Neural crest cell (in vitro differentiated cells): ENCODE data around the gene MRPL34. TPM values are rescaled to one million over a fixed set of nuclear protein-coding genes. Genes with fewer than 3 reads are reported as not detected.

Source experiments
- DNase-seq: peaks from one replicate; pipeline ENCODE4 v3.0.0; 2021; ENCODE audit warnings: low read depth, mixed read lengths, low spot score
- H3K27ac Mint-ChIP-seq: one replicate; pipeline ENCODE4 v1.8.0; 2021; ENCODE audit warnings: mild to moderate bottlenecking, mixed read lengths; ENCODE audit not compliant: unreplicated experiment
- H3K27me3 Mint-ChIP-seq: 2 replicates; pipeline ENCODE4 v1.8.0; 2021; ENCODE audit warnings: low read depth, mild to moderate bottlenecking, mixed read lengths
- H3K36me3 Mint-ChIP-seq: 2 replicates; pipeline ENCODE4 v1.8.0; 2021; ENCODE audit warnings: low read depth, mild to moderate bottlenecking, mixed read lengths
- H3K4me1 Mint-ChIP-seq: 2 replicates; pipeline ENCODE4 v1.8.0; 2021; ENCODE audit warnings: mixed read lengths
- H3K4me3 Mint-ChIP-seq: one replicate; pipeline ENCODE4 v1.8.0; 2021; ENCODE audit warnings: mild to moderate bottlenecking, mixed read lengths
- H3K9me3 Mint-ChIP-seq: 2 replicates; pipeline ENCODE4 v1.8.0; 2021; ENCODE audit warnings: mixed read lengths
- CTCF ChIP-seq: fragments of 200-600 bp; sonication (generic); conservative IDR thresholded peaks from 2 replicates; pipeline ENCODE4 v1.5.0; 2021; ENCODE audit warnings: antibody characterized with exemption, mild to moderate bottlenecking
- total RNA-seq: library from RNA; stranded (reverse); gene quantifications from 2 replicates; pipeline ENCODE4 v1.2.1, GENCODE V29; 2021

MRPL34 gene
- total RNA-seq, 1 donor from 2014 or later, result 74.2 TPM

- Mint-ChIP-seq H3K27ac (peak within 1 kb of the TSS; percentile 73), H3K9me3 (no peaks in the 10 kb centered on the region), H3K4me1 (peaks cover 47% of the 10 kb centered on the region), H3K4me3 (peak within 1 kb of the TSS; percentile 97), H3K27me3 (peaks cover 3% of the 10 kb centered on the region), H3K36me3 (no peaks in the 10 kb centered on the region)
- no peak for TF ChIP-seq CTCF
- peak; percentile 96 for DNase-seq
Observed at GRCh38 chr19:17309198-17309964, 3.7 kb downstream of the MRPL34 start, which contains the start of gene DDA1. DDA1 (plus strand) TSS chr19:17309563; CDS start chr19:17309655, 92 bp downstream.

DNA sequence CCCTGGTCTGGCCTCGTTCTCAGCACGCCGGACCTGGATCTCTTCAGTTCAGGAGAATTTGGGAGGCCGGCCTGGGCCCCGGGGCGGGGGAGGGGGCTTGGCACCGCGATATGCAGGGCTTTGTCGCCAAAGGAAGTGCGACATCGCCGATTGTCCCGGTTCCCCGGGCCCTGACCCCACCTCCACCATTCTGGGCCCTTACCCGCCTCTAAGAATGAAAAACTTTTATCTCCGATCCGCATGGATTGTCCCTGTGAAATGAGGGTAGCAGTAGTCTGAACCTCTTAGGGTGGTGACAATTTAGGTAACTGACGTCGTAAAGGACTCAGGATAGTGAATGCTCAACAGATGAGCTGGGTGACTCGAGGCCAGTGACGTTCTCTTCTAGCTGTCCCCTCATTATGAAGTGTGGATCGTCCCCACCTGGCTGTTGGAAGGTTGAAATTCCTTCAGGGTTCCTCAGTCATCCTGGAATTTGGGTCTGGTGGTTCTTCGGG lies 4.3 kb downstream of the MRPL34 start:
- Mint-ChIP-seq H3K27me3 (peaks cover 3% of the 10 kb centered on the region), H3K27ac (peak overlapping the region; percentile 63), H3K4me1 (peaks cover 43% of the 10 kb centered on the region), H3K9me3 (no peaks in the 10 kb centered on the region), H3K4me3 (peak overlapping the region; percentile 97), H3K36me3 (no peaks in the 10 kb centered on the region)
- no peak for TF ChIP-seq CTCF
- DNase-seq, result no peak

DNA sequence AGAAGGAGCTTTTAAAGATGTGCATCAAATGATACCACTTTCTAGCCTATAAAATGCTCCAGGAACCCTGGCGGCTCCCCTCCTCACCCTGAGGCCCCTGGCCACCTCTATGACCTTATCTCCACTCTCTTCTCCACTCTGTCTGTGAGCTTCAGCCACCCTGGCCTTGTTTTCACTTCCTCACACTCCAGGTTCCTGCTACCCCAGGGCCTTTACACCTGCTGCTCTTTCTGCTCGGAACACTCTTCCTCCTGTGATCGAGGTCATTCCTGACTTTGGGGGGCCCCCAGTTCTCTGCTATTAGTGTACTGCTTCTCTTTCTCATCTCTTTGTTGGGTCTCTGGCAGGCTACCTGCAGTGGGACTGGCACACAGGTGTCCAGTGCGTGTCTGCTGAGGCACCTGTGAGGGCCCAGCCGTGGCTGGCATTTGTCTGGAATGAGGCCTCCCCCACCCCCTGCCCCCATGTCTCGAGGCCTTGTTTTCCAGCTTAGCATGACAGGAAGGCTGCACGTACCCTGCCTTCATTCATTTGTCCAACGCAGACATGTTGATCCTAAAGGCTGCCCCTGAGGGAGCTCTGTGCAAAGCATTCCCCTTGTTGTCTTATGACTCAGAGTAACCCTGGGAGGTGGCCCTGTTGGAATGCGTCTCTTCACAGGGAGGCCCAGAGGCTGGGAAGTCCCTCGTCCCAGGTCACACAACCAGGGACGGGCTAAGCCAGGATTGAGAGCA lies 6.0 kb downstream of the MRPL34 start:
- no peak for DNase-seq
- Mint-ChIP-seq H3K9me3 (no peaks in the 10 kb centered on the region), H3K27me3 (no peaks in the 10 kb centered on the region), H3K27ac (no peak overlapping the region), H3K4me1 (peaks cover 30% of the 10 kb centered on the region), H3K4me3 (peak overlapping the region; percentile 77), H3K36me3 (no peaks in the 10 kb centered on the region)
- TF ChIP-seq CTCF, result no peak

GRCh38 chr19:17312189-17313113 lies 6.8 kb downstream of the MRPL34 start:
- Mint-ChIP-seq H3K4me3 (peak overlapping the region; percentile 77), H3K4me1 (peaks cover 29% of the 10 kb centered on the region), H3K27me3 (no peaks in the 10 kb centered on the region), H3K9me3 (no peaks in the 10 kb centered on the region), H3K27ac (no peak overlapping the region), H3K36me3 (no peaks in the 10 kb centered on the region)
- TF ChIP-seq CTCF, result no peak
- DNase-seq, result no peak

DNA sequence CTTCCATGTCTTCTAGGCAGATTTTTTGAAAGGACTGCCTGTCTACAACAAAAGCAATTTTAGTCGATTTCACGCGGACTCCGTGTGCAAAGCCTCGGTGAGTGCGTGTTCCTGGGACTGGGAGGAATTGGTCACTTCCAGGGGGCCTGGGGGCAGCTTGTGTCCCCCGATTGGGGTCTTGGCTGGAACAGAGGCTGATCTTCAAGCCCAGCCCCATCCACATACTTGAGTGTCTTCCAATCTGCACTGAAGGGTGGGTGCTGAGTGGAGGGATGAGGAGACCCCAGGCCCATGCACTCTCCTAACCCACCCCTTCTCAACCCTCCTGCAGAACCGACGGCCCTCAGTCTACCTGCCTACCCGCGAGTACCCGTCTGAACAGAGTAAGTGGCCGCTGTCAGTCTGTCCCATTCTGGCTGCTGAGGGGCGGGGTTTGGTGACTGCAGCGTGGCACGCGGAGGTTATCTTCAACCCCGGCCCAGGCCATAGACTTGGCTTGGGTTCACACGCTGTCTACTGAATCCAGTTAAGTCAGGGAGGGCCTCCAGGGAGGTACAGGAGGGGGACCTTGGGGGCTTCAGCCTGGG lies 8.4 kb downstream of the MRPL34 start:
- Mint-ChIP-seq H3K27me3 (no peaks in the 10 kb centered on the region), H3K36me3 (no peaks in the 10 kb centered on the region), H3K4me3 (peak overlapping the region; percentile 23), H3K27ac (no peak overlapping the region), H3K4me1 (peaks cover 19% of the 10 kb centered on the region), H3K9me3 (no peaks in the 10 kb centered on the region)
- TF ChIP-seq CTCF, result no peak
- DNase-seq, result no peak
